GM18870 (cell line): ENCODE data around the gene PROSER3.
A peak's percentile ranks its signal among the peaks of the same experiment; 100 is the strongest.
"Not testable (repeated sequence)": the region's sequence is repeated elsewhere in the genome, so short reads cannot be mapped to it uniquely, and the experiment has no call there.

Experiments
- ATAC-seq: cut with Tn5 transposase; IDR thresholded peaks from one replicate; pipeline ENCODE4 v1.9.1; 2021; ENCODE audit warnings: moderate library complexity; ENCODE audit not compliant: unreplicated experiment

PROSER3 gene

DNA sequence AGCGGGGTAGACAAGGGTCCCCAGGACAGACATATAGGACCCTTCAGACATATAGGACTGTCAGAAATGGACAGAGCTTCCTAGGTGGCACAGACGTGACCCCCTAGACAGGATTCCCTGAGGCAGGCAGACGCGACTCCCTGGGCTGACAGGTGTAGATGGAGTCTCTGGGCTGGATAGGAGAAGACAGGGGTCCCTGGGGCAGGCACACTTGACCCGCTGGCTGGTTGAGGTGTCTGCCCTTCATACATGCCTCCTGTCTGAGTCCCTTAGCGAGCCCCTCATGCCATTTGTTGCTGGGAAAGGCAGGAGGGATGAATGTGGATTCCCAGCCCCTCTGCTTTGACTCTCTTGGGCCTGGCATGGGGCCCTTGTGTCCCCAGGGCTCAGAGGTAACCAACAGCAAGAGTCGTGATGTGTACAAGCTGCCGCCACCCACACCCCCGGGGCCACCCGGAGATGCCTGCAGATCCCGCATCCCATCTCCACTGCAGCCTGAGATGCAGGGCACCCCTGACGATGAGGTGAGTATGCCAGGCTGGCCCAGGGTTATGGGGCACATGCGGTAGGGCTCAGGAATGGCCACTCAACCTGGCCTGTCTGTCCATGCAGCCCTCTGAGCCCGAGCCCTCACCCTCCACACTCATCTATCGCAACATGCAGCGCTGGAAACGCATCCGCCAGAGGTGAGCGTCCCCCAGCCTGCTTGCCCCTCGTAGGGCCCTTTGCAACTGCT, 4.2 kb upstream of the PROSER3 start:
- ATAC-seq, result no peak

DNA sequence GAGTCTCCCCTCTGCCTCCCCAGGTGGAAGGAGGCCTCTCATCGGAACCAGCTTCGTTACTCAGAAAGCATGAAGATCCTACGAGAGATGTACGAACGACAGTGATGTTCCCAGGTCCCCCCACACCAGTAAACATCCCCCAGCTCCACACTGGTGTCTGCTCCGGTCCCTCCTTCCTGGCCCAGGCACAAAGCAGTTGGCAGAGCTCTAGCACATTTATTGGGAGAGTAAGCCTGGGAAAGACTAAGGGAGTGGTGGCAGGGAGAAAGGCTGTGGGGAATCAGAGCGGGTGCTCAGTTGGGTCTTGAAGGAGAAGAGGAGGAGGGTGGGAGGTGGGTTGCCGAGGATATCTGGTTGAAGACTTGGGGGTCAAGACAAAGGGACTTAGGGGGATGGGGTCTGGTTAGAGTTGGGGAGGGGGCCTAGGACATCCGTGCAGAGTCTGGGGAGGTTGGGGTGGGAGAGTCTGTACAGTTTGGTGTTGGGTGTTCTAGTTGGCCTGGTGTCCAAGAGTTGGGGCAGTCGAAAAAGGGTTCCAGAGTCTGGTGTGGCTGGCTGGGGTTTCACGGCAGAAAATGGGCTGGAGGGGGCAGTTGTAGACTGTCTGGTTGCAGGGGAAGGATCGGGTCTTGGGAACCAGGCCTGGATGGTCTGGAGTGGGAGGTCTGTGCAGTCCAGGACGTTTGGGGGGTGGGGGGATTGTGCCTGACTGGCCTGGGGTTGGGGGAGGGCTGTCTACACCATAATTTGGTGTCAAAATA, 3.4 kb upstream of the PROSER3 start:
- no peak for ATAC-seq

DNA sequence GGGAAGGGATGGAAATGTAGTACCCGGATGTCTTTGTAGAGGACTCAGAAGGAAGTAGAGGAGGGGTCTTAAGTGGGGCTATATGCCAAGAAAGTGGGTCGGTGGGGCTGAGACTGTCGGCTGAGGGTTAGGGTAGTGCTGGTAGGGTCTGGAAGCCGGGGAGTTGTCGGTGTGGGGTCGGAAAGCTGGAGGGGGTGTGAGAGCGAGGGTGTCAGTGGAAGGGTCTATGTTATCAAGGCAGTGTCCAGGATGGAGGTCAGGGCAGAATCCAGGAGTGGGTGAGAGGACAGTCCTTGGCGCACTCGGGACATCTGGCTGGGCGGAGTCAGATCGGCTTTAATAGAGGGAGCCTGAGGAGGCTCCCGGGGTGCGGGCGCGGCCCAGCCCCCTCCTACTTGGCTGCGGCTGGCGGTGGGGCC, 2.8 kb upstream of the PROSER3 start:
- ATAC-seq, result no peak

DNA sequence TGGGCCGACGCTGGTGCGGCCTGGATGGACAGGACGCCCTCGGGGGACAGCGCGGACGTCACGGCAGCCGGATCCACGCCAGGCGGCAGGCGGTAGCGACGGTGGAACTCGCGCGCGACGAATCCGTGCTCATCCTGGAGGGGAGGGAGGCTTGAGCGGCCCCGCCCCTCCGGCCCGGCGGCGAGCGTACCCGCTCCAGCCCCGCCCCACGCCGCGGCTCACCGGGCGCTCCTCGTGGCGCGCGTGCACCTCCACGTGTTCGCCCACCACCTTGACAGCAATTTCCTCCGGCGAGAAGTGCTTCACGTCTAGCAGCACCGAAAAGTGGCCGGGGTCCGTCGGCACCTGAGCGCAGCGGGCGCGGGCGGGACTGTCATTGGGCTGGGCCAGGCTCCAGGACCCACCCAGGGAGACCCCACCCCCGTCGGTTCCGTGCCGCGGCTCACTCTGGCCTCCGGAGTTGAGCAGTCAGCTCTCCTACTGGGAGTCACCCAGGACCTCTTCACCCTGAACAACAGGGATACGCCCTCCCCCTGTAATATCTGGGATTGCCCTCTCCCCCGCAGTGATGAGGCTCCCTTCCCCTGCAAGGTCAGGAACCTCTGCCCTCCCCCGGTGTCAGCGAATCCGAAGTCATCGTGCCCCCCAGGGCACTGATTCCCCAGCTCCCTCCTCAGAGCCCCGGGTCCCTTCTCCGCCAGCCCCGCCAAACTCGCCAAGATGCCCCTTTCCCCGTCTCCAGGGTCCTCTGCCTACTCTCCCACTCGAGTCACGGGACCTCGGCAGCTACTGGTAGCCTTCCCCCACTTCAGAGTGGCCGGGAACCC, 2.2 kb upstream of the PROSER3 start:
- ATAC-seq, result no peak

DNA sequence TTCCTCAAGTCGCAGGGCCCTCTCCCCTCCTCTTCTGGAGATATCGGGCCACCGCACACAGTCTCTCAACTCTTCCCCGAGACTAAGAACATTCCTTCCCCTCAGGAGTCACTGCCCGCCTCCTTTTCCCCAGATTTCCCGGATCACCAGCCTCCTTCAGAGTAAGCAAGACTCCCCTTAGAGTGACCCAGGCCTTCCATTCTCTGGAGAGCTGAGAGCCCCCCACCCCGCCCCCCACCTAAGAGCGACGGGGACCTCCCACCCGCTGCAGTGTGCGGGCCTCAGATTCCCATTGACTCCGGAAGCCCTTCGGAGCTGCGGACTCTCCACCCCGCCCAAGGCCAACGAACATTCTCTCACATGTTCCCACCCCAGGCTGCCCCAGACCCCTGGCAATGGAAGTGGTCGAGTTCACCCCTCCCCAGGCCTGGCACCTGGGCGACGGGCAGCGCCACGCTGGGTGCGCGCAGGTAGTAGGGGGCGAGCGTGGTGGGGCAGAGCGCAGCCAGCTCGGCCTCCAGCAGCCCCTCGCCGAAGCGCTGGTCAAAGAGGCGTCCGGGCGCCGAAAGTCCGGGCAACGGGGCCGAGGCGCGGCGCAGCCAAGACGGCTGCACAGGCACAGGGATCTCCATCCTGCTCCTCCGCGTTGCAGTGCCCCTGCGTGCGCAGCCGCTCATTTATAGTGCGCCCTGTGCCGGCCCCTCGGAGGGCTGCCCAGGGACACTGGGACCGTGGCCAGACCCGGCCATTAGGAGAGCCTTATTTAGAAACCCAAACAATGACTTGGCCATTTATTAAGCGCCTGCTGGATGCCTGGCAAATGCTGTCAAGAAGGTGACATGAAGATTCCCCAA, 1.4 kb upstream of the PROSER3 start, which contains the start of gene HSPB6:
Gene HSPB6 (minus strand): TSS at position 653 of the 854 bp plus-strand sequence. CDS start 21 bp downstream, at position 632.
- no peak for ATAC-seq

DNA sequence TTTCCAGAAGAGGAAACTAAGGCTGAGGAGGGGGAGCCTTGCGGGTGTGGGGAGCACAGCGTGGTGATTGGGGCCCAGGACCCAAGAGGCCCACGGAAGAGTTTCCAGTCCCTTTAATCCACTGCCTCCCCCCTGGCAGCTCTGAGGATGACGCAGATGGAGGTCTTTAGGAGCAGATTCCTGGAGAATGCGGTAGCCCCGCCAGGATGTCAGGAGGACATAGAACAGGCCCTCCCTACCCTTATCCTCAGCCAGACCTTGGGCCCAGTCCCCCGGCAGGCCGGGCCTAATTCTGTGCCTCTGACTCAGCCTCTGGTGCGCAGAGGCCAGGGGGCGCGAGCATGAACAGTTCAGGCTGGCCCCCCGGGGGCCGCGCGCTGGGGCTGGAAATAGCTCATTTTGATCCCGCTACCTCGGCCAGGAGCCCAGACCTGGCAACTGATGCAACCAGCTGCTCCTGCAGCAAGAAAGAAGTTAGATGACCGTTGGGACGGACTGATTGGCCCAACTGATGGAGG, 686 bp upstream of the PROSER3 start:
- peak; percentile 2 for ATAC-seq

DNA sequence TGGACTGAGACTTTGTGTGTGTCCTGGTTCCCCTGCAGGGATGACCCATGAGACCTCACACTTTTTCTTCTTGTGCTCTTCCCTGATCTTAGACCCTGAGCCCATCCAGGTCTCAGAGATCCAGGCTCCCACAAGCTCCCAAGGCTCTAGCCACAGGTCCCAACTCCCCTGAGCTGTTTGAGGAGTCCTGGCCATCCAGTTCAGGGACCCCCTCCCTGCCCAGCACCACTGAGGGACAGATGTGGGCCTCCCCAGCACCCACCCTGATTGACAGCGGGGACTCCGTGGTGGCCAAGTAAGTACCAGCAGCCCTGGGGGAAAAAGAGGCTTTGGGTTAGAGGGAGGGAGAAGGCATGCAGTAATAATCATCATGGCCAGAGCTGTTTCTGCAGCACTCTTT, 1.7 kb downstream of the PROSER3 start:
- ATAC-seq, result no peak

DNA sequence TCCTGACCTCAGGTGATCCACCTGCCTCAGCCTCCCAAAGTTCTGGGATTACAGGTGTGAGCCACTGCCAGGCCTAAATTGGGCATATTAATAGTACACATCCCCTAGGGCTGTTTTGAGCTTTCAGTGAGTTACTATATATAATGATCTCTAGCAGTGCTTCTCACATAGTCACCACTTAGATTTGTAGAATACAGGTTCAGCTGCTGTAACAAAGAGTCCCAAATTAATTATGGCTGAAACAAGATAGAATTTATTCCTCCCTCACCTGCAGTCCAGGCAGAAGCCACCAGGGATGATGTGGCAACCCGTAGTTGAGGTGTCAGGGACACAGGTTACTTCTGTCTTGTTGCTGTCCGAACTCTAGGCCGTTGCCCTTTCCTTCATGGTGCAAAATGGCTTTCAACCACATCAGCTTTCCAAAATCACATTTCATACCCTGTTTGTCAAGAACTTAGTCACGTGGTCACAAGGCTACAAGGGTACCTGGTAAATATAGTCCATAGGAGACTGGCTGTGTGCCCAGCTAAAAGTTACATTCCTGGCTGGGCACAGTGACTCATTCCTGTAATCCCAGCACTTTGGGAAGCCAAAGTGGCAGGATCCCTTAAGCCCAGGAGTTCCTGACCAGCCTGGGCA, 2.9 kb downstream of the PROSER3 start:
- no peak for ATAC-seq

DNA sequence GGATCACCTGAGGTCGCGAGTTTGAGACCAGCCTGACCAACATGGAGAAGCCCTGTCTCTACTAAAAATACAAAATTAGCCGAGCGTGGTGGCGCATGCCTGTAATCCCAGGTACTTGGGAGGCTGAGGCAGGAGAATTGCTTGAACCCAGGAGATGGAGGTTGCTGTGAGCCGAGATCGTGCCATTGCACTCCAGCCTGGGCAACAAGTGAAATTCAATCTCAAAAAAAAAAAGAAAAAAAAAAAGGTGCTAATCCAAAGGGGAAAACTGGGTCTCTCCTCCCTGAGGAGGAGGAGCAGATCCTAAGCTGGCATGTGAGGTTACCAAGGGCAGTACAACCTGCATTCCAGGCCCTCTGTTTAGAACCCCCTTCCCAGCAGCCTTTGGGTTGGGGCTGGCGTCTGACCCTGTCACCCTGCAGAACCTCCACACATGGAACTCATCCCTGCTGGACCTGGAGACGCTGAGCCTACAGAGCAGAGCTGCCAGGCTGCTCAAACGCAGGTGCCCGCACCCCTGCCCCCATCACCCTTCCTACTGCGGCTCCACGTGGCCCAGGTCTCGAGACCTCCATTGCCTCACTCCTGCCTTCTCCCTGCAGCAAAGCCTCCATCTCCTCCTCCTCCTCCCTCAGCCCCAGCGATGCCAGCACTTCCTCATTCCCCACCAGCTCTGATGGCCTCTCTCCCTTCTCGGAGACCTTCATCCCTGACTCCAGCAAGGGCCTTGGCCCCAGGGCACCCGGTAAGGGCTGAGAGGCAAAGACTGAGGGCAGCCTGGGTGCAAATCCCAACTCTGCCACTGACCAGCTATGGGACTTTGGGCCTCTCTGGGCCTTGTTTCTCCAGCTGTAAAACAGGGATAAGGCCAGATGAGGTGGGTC, 6.7 kb downstream of the PROSER3 start:
- no peak for ATAC-seq

DNA sequence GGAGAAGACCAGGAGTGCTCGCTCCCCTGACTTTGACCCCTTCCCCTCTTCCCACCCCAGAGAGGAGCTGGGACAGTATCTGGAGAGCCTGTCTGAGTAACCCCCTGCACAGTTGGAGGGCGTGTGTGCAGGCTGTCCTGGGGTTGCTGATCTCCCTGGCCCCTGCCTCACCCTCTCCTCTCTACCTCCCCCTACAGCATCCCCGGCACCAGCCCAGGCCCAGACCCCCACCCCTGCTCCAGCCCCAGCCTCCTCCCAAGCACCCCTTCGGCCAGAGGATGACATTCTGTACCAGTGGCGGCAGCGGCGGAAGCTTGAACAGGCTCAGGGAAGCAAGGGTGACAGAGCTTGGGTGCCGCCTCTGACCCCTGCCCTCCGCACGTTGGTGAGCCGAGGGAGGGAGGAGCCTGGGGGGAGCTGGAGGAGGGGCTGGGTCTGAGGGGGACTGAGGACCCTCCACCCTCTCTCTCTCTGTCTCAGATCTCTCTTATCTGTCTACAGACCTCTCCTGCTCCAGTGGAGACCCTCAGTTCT, 8.7 kb downstream of the PROSER3 start:
- no peak for ATAC-seq

DNA sequence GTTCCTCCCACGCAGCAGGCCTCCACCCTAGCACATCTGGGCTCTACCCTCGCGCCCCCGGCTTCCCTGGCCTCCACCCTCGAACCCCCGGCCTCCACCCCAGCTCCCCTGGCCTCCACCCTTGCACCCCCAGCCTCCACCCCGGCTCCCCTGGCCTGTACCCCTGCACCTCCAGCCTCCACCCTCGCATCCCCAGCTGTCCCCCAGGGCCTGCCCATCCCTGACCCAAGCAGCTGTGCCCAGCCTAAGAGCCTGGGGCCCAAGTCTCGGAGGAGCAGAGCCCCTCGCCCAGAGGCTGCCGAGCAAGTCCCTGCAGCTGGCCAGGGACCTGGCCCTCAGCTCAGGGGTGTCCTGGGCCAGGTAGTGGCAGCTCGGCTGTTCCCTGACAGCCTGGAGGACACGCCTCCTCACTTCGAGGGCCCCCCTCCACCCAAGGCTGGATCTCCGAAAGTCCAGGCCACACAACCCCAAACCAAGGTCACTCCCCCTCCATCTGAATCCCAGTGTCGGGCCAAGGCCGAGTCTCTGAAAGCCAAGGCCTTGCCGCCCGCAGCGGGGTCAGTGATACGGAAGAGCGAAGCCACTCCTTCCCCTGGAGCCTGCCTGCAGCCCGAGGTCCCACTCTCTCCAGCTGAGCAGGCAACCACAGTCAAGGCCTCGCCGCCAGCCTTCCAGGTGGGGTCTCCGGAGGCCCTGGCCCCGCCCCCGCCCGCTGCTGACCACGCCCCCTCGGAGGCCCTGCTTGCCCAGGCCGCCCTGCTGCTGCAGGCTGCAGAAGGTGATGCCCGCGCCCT, 9.5 kb downstream of the PROSER3 start:
- no peak for ATAC-seq

DNA sequence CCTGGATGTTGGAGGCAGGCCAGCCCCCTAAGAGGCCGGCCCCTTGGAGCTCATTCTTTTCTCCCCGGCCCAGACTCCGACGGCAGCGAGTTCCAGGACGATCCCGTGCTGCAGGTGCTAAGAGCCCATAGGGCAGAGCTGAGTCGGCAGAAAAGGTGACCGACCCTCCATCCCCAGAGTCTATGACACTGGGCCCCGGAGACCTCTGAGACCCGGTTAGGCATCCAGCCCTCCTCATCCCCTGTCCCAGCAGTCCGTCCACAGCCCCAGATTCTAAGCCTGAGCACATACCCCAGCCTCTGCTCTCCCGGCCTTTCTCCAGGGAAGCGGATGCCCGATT, 10.1 kb downstream of the PROSER3 start:
- ATAC-seq, result no peak

DNA sequence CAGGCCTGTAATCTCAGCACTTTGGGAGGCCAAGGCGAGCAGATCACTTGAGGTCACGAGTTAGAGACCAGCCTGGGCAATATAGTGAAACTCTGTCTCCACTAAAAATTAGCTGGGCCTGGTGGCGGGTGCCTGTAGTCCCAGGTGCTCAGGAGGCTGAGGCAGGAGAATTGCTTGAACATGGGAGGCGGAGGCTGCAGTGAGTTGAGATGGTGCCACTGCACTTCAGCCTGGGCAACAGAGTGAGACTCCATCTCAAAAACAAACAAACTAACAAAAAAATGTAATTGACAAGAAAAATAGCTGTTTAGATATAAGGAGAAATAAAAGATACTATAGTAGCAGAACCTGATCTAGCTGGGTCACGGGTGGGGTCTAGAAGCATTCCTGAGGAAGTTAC, 14.4 kb downstream of the PROSER3 start:
- not testable (repeated sequence) for ATAC-seq

DNA sequence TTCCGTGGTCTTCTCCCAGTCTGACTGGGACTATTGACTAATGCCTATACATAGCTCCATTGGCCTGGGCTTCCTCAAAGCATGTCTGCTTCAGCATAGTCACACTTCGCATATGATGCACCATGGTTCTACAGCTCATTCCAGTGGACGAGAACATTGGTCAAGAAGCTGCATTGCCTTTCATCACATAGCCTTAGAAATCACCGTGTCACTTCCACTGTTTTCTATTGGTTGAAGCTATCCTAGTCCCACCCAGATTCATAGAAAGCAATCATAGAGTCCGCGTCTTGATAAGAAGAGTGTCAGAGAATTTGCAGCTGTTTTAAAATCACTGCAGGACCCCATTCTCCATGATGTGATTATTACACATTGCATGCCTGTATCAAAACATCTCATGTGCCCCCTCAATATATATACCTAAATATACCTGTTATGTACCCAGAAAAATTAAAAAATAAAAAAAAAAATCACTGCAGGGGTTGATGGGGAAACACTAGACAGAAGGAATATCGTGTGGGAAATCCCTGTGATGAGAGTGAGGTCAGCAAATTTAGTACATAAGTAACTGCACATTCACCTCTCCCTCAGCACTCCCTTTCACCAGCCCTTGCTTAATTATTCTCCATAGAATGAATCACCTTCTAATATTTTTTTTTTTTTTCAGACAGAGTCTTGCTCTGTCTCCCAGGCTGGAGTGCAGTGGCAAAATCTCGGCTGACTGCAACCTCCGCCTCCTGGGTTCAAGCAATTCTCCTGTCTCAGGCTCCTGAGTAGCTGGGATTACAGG, 15.2 kb downstream of the PROSER3 start:
- ATAC-seq, result no peak

DNA sequence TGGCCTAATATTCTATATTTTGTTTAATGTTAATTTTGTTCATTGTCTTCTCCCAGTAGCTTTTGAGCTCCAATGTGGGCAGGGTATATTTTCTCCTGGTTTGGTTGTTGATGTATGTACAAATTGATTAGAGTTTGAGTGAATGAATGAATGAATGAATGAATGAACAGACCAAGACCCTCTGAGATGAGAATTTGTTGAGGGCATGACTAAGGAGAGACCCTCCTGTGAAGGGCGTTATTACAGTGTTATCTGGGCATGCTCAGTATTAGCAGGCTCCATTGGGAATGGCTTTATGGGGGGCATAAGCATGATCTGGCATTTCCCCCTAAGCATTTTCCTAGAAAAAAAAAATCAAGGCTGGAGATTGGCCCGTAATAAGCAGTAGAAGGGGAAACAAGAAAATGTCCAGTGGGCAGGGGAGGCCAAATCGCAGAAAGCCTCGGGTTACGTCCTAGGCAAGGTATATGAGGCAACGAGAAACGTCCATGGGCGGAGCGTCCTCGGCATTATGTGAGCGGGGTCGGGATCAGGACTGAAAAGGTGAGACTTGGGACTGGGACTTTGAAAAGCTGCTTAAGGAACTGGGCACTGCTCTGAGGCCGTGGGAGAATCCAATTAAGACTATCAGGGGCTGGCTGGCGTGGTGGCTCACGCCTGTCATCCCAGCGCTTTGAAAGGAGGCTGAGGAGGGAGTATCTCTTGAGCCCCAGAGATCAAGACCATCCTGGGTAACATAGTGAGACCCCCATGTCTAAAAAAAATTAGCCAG, 16.5 kb downstream of the PROSER3 start:
- no peak for ATAC-seq

DNA sequence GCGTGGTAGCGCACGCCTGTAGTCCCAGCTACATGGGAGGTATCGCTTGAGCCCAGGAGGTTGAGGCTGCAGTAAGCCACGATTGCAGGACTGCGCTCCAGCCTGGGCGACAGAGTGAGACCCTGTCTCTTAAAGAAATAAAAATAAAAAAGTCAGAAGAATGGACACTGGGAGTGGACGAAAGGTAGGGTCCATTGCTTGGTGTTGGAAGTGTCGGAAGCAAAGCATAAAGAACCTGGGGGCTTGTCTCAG, 17.0 kb downstream of the PROSER3 start:
- no peak for ATAC-seq
